Muscle of leg (tissue), 11 donors: ENCODE measurements around the gene COL7A1. TPM values are rescaled to one million over a fixed set of nuclear protein-coding genes. Genes with fewer than 3 reads are reported as not detected.
"Not testable (repeated sequence)": the region's sequence is repeated elsewhere in the genome, so short reads cannot be mapped to it uniquely, and the experiment has no call there.

ENCODE experiments used
- DNase-seq: peaks from one replicate; pipeline ENCODE4 v3.0.0; 2013
- H3K27ac ChIP-seq: one replicate; pipeline ENCODE4 v1.5.1; 2013; ENCODE audit warnings: mild to moderate bottlenecking, low read length, control low read depth
- H3K27me3 ChIP-seq: one replicate; pipeline ENCODE4 v1.6.1; 2013; ENCODE audit warnings: low read length; ENCODE audit not compliant: control insufficient read depth, insufficient read depth
- H3K36me3 ChIP-seq: one replicate; pipeline ENCODE4 v1.6.1; 2013; ENCODE audit warnings: low read length; ENCODE audit not compliant: control insufficient read depth, insufficient read depth
- H3K4me1 ChIP-seq: one replicate; pipeline ENCODE4 v1.6.1; 2013; ENCODE audit warnings: low read length; ENCODE audit not compliant: control insufficient read depth, insufficient read depth
- H3K4me3 ChIP-seq: one replicate; pipeline ENCODE4 v1.5.1; 2013; ENCODE audit warnings: low read length, control low read depth
- H3K9me3 ChIP-seq: replicated peaks from 2 replicates; pipeline ENCODE4 v1.6.1; 2013; ENCODE audit warnings: low read depth, low read length; ENCODE audit not compliant: control insufficient read depth
- WGBS: methylation state at CpG from one replicate; pipeline ENCODE4 v1.1.5; 2013; ENCODE audit warnings: missing lambda C conversion rate; ENCODE audit not compliant: insufficient coverage; 5-methylcytosine and 5-hydroxymethylcytosine counted together
- polyA plus RNA-seq, 8 donors: library from polyadenylated mRNA; unstranded; fragments of 120-200 nt; gene quantifications; one replicate each; pipeline versions ENCODE4 v1.2.1 to v1.2.3, GENCODE V29; 2013; ENCODE audit warnings: inconsistent platforms in 1 of 8, low replicate concordance in 1 of 8; ENCODE audit not compliant: insufficient read length in 8 of 8, insufficient read depth in 1 of 8
- total RNA-seq: library from RNA; stranded (reverse); fragments of 120-200 nt; gene quantifications from one replicate; pipeline ENCODE4 v1.2.4, GENCODE V29; 2013

Gene COL7A1
- total and polyA plus RNA-seq, 9 donors: 3.1 to 37.0 (median 7.6) TPM

DNA sequence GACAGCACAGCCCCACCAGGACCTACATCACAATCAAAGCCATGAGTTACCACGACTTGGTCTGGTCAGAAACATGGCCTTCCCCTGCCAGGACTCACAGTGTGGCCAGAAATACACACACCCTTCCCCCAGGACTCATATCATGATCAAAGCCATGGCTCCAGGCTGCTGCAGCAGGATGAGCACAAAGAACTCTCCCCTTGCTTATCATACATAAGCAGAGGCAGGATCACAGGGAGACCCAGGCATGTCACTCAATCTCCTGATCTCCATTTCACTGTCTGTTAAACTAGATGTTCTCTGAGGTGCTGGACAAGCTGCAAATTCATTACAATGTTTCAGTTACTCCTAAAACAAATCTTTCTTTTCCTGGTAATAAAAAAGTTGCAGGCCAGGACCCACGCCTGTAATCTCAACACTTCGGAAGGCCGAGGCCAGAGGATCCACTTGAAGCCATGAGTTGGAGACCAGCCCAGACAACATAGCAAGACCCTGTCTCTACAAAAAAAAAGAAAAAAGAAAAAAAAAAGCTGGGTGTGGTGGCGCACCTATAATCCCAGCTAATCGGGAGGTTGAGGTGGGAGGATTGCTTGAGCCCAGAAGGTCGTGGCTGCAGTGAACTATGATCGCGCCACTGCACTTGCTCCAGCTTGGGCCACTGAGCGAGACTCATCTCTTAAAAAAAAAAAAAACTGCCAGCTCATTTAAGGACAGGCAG is 39.7 kb downstream of the COL7A1 start:
- no peak overlapping the region for H3K4me3 ChIP-seq
- H3K36me3 ChIP-seq: peaks cover 5% of the 10 kb centered on the region
- H3K4me1 ChIP-seq: peaks cover 49% of the 10 kb centered on the region
- 72% methylated on average over 3 of the region's 10 CpGs for WGBS
- H3K9me3 ChIP-seq: no peaks in the 10 kb centered on the region
- H3K27ac ChIP-seq: no peak overlapping the region
- DNase-seq: no peak
- no peaks in the 10 kb centered on the region for H3K27me3 ChIP-seq

DNA sequence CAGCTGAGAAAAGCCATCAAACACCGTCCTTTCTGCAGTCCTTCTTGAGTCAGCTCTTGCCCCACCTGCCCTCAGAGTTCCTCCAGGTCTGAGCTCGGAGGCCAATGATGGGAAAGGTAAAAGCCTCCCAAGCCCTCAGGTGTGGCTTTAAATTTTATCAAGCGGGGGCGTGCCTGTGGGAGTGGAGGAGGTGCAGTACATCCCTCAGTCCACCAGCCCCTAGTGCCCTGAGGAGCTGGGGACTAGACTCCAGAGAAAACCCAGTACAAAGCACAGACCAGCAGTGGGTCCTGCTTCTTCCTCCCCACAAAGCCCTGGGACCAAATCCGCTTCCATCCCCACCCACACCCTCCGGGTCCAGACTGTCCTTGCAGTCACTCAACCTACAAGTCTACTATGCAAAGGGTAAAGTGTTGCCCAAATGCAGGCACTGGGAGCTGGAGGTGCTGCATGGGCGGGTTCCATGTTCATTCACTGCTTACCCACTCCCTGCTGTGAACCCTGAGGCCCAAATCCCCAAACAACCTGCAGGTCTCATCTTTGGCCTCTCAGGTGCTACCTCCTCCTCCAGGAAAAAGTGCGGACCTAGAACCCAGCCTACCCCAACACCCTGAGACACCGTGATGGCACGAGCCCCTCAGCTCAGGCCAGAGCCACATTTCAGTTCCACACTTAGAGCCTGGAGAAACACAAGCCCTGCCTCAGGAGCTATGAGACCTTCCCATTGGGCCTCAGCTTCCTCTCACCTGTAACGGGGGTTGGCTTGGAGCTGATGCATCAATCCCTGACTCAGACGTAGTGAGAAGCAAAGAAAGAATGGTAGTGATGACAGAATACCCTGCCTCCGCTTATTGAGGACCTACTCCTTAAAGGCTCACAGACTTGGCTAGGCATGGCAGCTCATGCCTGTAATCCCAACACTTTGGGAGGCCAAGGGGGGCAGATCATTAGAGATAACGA is 41.0 kb downstream of the COL7A1 start:
- no peaks in the 10 kb centered on the region for H3K9me3 ChIP-seq
- 87% methylated on average over 6 of the region's 14 CpGs for WGBS
- DNase-seq: no peak
- no peaks in the 10 kb centered on the region for H3K27me3 ChIP-seq
- peaks cover 5% of the 10 kb centered on the region for H3K36me3 ChIP-seq
- no peak overlapping the region for H3K4me3 ChIP-seq
- H3K4me1 ChIP-seq: peaks cover 36% of the 10 kb centered on the region
- no peak overlapping the region for H3K27ac ChIP-seq

DNA sequence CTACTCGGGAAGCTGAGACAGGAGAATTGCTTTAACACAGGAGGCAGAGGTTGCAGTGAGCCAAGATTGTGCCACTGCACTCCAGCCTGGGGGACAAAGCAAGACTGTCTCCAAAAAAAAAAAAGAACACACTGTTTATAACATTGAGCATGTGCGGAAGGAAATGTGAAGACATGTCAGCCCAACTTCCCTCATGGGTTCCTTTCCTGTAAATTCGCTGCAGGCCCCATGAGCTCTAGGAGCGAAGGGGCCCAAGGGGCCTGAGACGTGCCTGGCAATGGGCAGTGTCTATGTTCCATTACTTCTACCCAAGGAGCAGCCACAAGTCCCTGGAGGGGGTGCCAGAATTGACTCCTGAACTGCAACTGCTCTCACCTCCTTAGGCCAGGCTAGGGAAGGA is 41.8 kb downstream of the COL7A1 start:
- no peak for DNase-seq
- no peak overlapping the region for H3K27ac ChIP-seq
- H3K27me3 ChIP-seq: no peaks in the 10 kb centered on the region
- H3K9me3 ChIP-seq: no peaks in the 10 kb centered on the region
- H3K36me3 ChIP-seq: peaks cover 5% of the 10 kb centered on the region
- no peak overlapping the region for H3K4me3 ChIP-seq
- peaks cover 34% of the 10 kb centered on the region for H3K4me1 ChIP-seq
- WGBS: 80% methylated on average over 1 of the region's 5 CpGs

DNA sequence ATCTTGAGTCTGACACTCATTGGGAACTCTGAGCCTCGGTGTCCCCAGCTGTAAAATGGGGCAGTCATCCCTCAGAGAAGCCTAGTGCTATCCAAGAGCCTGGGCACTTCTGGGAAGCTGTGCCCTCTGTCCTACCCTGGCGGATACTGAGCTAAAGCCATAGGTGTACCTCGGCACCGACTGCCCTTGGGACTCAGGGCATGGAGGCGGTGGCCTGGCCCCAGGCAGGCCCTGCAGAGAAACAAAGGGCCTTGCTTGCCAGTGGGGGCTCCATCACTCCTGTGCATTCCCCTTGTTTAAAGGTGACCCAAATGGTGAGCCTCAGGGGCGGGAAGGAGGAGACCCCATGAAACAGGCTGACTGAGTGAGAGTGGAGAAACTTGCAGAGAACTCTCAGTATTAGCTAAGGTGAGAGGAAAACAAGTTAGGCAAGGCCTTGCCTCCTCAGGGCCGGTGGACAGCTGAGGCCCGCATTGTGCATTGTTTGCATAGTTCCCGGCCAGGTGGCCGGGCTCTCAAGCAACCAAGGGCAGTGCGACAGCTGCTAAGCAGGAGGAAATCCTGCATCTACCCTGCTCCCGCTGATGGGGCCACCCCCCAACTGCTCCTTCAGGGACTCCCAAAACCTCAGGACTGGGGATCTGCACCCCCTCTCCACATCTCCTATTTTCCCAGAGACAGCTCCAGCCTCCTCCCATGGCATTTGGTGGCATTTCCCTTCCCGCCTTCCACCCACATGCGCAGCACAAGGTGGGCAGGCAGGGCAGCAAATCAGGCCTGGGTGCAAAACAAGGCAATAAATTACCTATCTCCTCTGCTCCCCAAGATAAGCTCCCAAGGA is 42.8 kb downstream of the COL7A1 start:
- H3K27ac ChIP-seq: peak overlapping the region; percentile 13
- 76% methylated on average over 14 of the region's 14 CpGs for WGBS

DNA sequence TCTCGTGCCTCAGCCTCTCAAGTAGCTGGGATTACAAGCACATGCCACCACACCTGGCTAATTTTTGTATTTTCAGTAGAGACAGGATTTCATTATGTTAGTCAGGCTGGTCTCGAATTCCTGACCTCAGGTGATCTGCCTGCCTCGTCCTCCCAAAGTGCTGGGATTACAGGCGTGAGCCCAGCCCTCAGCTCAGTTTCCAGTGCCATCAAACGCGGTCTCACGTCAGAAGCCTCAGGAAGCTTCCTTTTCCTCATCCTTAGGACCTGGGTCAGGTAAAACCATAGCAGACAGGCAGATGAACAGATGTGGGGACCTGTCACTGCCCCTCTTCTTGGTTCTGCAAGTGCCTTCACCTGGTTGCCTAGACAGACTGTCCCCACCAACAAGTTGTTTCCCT is 43.5 kb downstream of the COL7A1 start:
- not testable (repeated sequence) for H3K36me3 ChIP-seq, H3K27ac ChIP-seq, DNase-seq, H3K27me3 ChIP-seq, H3K9me3 ChIP-seq, H3K4me3 ChIP-seq
- peaks cover 27% of the 10 kb centered on the region for H3K4me1 ChIP-seq
- WGBS: 81% methylated on average over 6 of the region's 7 CpGs

More for the DNA sequence above, 42.8 kb downstream of the COL7A1 start:
- Histone ChIP-seq H3K4me3 (no peak overlapping the region), H3K4me1 (peaks cover 29% of the 10 kb centered on the region), H3K27me3 (no peaks in the 10 kb centered on the region), H3K36me3 (peaks cover 5% of the 10 kb centered on the region), H3K9me3 (no peaks in the 10 kb centered on the region)
- no peak for DNase-seq

DNA sequence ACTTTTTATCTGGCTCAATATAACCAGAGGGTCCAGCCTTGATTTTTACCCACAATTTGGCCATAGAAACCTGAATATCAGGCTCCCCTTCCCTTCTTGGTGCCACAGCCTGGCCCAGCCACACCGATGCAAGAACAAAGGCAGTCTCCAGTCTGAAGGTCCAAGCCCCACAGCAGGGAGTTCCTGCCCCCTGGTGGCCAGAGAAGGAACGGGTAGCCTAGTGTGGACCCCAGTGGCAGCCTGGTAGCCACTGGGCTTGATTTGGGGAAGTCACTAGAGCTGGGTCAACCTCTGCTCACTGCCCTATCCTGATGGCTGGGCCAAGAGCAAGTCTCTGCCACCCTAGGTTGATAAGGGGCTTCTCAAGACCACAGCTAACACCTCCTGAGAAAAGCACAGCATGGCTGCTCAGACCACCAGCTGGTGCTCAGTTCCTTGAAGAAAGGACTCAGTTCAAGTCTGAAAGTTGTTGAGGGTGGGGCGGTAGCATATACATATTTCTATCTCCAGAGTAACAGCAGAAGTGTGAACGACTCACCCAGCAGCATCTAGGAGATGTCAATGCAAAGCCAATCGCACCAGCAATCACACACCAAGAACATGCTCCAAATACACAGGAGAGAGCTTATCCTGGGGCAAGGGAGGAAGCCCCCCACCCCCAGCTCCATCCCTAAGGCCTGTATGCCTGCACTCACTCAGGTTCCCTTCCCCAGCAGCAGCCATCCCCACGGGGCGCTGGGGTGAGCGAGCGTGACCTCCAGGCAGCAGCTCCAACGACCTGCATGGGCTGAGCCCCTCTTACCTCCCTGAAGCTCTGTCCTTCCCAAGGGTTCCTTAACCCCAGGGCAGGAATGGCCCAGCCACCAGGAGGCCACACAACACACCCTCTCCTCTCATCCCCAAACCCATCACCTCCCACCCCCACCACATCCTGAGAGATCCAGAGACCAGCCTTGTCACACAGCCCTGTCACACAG is 46.1 kb downstream of the COL7A1 start:
- 71% methylated on average over 9 of the region's 10 CpGs for WGBS
- DNase-seq: peak; percentile 83
- H3K4me3 ChIP-seq: no peak overlapping the region

DNA sequence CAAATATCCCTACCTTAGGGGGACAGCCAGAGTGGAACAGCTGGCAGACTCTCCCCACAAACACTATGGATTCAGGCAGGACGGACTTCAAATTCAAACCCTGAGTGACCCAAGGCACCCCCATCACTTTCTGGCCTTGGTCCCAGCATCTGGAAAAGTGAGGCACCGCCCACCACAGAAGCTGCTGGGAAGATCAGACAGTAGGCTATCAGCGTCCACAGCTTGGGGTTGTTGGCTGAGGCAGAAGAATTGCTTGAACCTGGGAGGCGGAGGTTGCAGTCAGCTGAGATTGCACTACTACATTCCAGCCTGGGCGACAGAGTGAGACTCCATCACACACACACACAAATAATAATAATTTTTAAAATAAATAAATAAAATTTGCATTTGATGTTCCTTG is 47.0 kb downstream of the COL7A1 start:
- peaks cover 24% of the 10 kb centered on the region for H3K4me1 ChIP-seq
- no peak for DNase-seq
- peaks cover 7% of the 10 kb centered on the region for H3K36me3 ChIP-seq
- no peaks in the 10 kb centered on the region for H3K9me3 ChIP-seq
- no peak overlapping the region for H3K4me3 ChIP-seq
- 43% methylated on average over 1 of the region's 5 CpGs for WGBS
- no peaks in the 10 kb centered on the region for H3K27me3 ChIP-seq
- H3K27ac ChIP-seq: no peak overlapping the region

More for the DNA sequence above, 46.1 kb downstream of the COL7A1 start:
- Histone ChIP-seq H3K9me3 (no peaks in the 10 kb centered on the region), H3K36me3 (peaks cover 7% of the 10 kb centered on the region), H3K4me1 (peaks cover 19% of the 10 kb centered on the region), H3K27me3 (no peaks in the 10 kb centered on the region), H3K27ac (no peak overlapping the region)

DNA sequence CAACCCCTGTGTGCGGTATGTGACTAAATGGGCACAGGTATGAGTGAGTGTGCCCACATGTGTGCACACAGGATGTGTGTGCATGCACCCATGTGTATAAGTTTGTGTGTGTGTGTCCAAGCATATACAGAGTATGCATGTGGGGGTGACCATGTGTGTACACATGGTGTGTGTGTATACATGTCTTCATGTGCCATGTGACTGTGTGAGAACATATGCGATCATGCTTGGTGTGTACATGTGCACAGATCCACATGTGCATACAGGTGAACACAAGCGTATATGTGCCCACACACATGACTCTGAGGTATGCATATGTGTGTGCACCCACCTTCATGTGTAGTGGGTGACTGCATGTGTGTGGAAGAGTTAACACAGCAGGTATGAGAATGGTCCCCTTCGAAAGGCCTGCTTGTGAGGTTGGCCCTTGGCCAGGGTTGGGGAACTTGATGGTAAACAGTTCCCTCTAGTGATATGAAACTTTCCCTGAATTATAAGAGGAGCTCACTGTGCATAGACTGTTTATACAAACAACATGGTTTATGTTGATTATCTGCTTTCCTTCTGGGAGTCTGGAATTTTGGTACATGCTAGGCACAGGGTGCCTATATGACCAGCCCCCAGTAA is 48.8 kb downstream of the COL7A1 start:
- Histone ChIP-seq H3K9me3 (no peaks in the 10 kb centered on the region), H3K4me1 (peaks cover 16% of the 10 kb centered on the region), H3K4me3 (no peak overlapping the region), H3K27me3 (no peaks in the 10 kb centered on the region), H3K27ac (no peak overlapping the region), H3K36me3 (peaks cover 7% of the 10 kb centered on the region)
- no peak for DNase-seq
- WGBS: 98% methylated on average over 3 of the region's 4 CpGs

DNA sequence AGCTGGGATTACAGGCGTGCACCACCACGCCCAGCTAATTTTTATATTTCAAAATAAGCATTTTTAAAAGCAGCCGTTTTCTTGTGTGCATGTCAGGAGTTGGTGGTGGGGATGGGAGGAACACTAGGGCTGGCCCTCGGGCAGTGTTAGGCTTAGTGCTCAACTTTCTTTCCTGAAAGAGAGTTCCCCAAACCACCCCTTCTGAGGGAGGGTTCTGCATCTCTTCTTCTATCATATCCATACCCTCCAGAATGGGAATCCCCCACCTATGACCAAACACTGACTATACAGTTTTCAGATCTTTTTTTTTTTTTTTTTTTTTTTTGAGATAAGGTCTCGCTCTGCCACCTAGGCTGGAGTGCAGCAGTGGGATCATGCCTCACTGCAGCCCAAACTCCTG is 51.0 kb downstream of the COL7A1 start:
- no peak overlapping the region for H3K4me3 ChIP-seq
- H3K4me1 ChIP-seq: peaks cover 16% of the 10 kb centered on the region
- H3K9me3 ChIP-seq: no peaks in the 10 kb centered on the region
- WGBS: no CpG with 5 or more reads among the region's 5 CpGs
- DNase-seq: no peak
- peaks cover 12% of the 10 kb centered on the region for H3K36me3 ChIP-seq
- no peaks in the 10 kb centered on the region for H3K27me3 ChIP-seq
- no peak overlapping the region for H3K27ac ChIP-seq
